HG02623 (cell line): Measurements from ENCODE around the gene UBE2L5.
A peak's percentile ranks its signal among the peaks of the same experiment; 100 is the strongest.

Source experiments
- ATAC-seq: cut with Tn5 transposase; IDR thresholded peaks from one replicate; pipeline ENCODE4 v1.9.1; 2021; ENCODE audit warnings: moderate library complexity; ENCODE audit not compliant: unreplicated experiment

UBE2L5 gene

GRCh38 chr13:30466841-30467252, 44.6 kb downstream of the UBE2L5 start:
- ATAC-seq, result no peak

- no peak for ATAC-seq
Measured at GRCh38 chr13:30473675-30474074, 51.4 kb downstream of the UBE2L5 start.

- ATAC-seq, result peak; percentile 81
Measured at GRCh38 chr13:30477346-30478195, 55.3 kb downstream of the UBE2L5 start.
